SU-DHL-6 (cell line): Measurements from ENCODE around the gene ACADS.

Source experiments
- H2AFZ ChIP-seq: fragments of 200-600 bp; sonication (generic); 2 replicates; pipeline ENCODE4 v1.6.1; 2014; ENCODE audit warnings: low read depth, mild to moderate bottlenecking, moderate library complexity, mixed read lengths, antibody characterized with exemption, low read length; ENCODE audit not compliant: severe bottlenecking
- H3F3A ChIP-seq: fragments of 200-600 bp; shearing (Covaris generic); 2 replicates; pipeline ENCODE4 v1.6.0; 2016; ENCODE audit warnings: antibody characterized with exemption, mild to moderate bottlenecking; ENCODE audit not compliant: insufficient read depth
- H3K27ac ChIP-seq: fragments of 200-600 bp; sonication (generic); 2 replicates; pipeline ENCODE4 v1.5.1; 2016; ENCODE audit warnings: low read depth, mild to moderate bottlenecking, low read length, moderate library complexity, mixed read lengths
- H3K27me3 ChIP-seq: fragments of 200-600 bp; sonication (generic), shearing (Covaris generic); 2 replicates; pipeline ENCODE4 v1.6.0; 2014; ENCODE audit warnings: mild to moderate bottlenecking, low read length
- H3K36me3 ChIP-seq: fragments of 200-600 bp; sonication (generic); 2 replicates; pipeline ENCODE4 v1.6.1; 2014; ENCODE audit warnings: mild to moderate bottlenecking, low read length, mixed read lengths
- H3K4me2 ChIP-seq: fragments of 300-600, 200-600 bp; shearing (Covaris generic), sonication (generic); 2 replicates; pipeline ENCODE4 v1.6.0; 2014; ENCODE audit warnings: low read length, low read depth, mild to moderate bottlenecking; ENCODE audit not compliant: poor library complexity, severe bottlenecking
- H3K4me3 ChIP-seq: fragments of 200-600 bp; sonication (generic); 2 replicates; pipeline ENCODE4 v1.5.1; 2014; ENCODE audit warnings: antibody characterized with exemption, low read length, mild to moderate bottlenecking, mixed read lengths; ENCODE audit not compliant: insufficient read depth, poor library complexity, severe bottlenecking
- H3K79me2 ChIP-seq: fragments of 200-600 bp; sonication (generic); 2 replicates; pipeline ENCODE4 v1.6.1; 2014; ENCODE audit warnings: mild to moderate bottlenecking, low read length, moderate library complexity; ENCODE audit not compliant: insufficient read depth
- H3K9ac ChIP-seq: fragments of 200-600 bp; sonication (generic); 2 replicates; pipeline ENCODE4 v1.7.0; 2014; ENCODE audit warnings: mild to moderate bottlenecking, low read length
- H3K9me2 ChIP-seq: fragments of 200-600 bp; sonication (generic); replicated peaks from 2 replicates; pipeline ENCODE4 v1.6.1; 2014; ENCODE audit warnings: low read length; ENCODE audit not compliant: insufficient read depth
- H3K9me3 ChIP-seq: fragments of 200-600 bp; sonication (generic); 2 replicates; pipeline ENCODE4 v1.6.1; 2014; ENCODE audit warnings: low read length, mixed read lengths; ENCODE audit not compliant: insufficient read depth
- H4K20me1 ChIP-seq: fragments of 200-600 bp; sonication (generic); 2 replicates; pipeline ENCODE4 v1.6.1; 2014; ENCODE audit warnings: low read depth, mild to moderate bottlenecking, antibody characterized with exemption, low read length, moderate library complexity, mixed read lengths
- CTCF ChIP-seq: fragments of 200-600 bp; sonication (generic); IDR thresholded peaks from one replicate; pipeline ENCODE4 v1.5.1; 2017; ENCODE audit warnings: antibody characterized with exemption, mild to moderate bottlenecking, low read length, moderate library complexity; ENCODE audit not compliant: insufficient read depth, poor library complexity, severe bottlenecking
- EZH2phosphoT487 ChIP-seq: fragments of 200-600 bp; sonication (generic), shearing (Covaris generic); conservative IDR thresholded peaks from 2 replicates; pipeline ENCODE4 v1.6.1; 2018; ENCODE audit warnings: mild to moderate bottlenecking, antibody characterized with exemption, low read length, moderate library complexity, mixed read lengths

ACADS gene

GRCh38 chr12:120762086-120762485 lies 36.5 kb downstream of the ACADS start:
- Histone ChIP-seq H3K9me3 (no peaks in the 10 kb centered on the region), H3K27me3 (no peaks in the 10 kb centered on the region), H3K27ac (no peak overlapping the region), H3K9ac (no peak overlapping the region), H3K79me2 (no peaks in the 10 kb centered on the region), H3K36me3 (no peaks in the 10 kb centered on the region), H2AFZ (no peak overlapping the region), H4K20me1 (no peaks in the 10 kb centered on the region), H3F3A (no peaks in the 10 kb centered on the region), H3K4me2 (no peak overlapping the region), H3K9me2 (no peaks in the 10 kb centered on the region), H3K4me3 (no peak overlapping the region)
- TF ChIP-seq CTCF (no peak), EZH2phosphoT487 (no peak)

GRCh38 chr12:120763250-120763649 lies 37.6 kb downstream of the ACADS start:
- H3K9ac ChIP-seq = no peak overlapping the region
- 0 out of 2 replicates have a peak, but pooled peaks cover 3% of the 10 kb centered on the region for H3F3A ChIP-seq
- TF ChIP-seq EZH2phosphoT487 = no peak
- TF ChIP-seq CTCF = no peak
- H4K20me1 ChIP-seq = no peaks in the 10 kb centered on the region
- no peaks in the 10 kb centered on the region for H3K9me3 ChIP-seq
- no peaks in the 10 kb centered on the region for H3K36me3 ChIP-seq
- no peaks in the 10 kb centered on the region for H3K9me2 ChIP-seq
- H3K27ac ChIP-seq = no peak overlapping the region
- H3K4me3 ChIP-seq = no peak overlapping the region
- H3K4me2 ChIP-seq = no peak overlapping the region
- H2AFZ ChIP-seq = no peak overlapping the region
- H3K27me3 ChIP-seq = no peaks in the 10 kb centered on the region
- H3K79me2 ChIP-seq = no peaks in the 10 kb centered on the region

- Histone ChIP-seq H3K4me2 (no peak overlapping the region), H2AFZ (no peak overlapping the region), H3K79me2 (no peaks in the 10 kb centered on the region), H3F3A (0 out of 2 replicates have a peak, but pooled peaks cover 3% of the 10 kb centered on the region), H3K36me3 (no peaks in the 10 kb centered on the region), H4K20me1 (no peaks in the 10 kb centered on the region), H3K9me2 (no peaks in the 10 kb centered on the region), H3K27ac (no peak overlapping the region), H3K9ac (no peak overlapping the region), H3K9me3 (no peaks in the 10 kb centered on the region), H3K27me3 (no peaks in the 10 kb centered on the region), H3K4me3 (no peak overlapping the region)
- TF ChIP-seq EZH2phosphoT487 = no peak
Measured at GRCh38 chr12:120764816-120765215, 39.2 kb downstream of the ACADS start.

- H3K36me3 ChIP-seq = no peaks in the 10 kb centered on the region
- no peaks in the 10 kb centered on the region for H3K9me2 ChIP-seq
- H3K4me2 ChIP-seq = no peak overlapping the region
- no peak overlapping the region for H3K27ac ChIP-seq
- no peaks in the 10 kb centered on the region for H3K79me2 ChIP-seq
- H4K20me1 ChIP-seq = no peaks in the 10 kb centered on the region
- 0 out of 2 replicates have a peak, but pooled peaks cover 3% of the 10 kb centered on the region for H3F3A ChIP-seq
- H3K9me3 ChIP-seq = no peaks in the 10 kb centered on the region
- H3K27me3 ChIP-seq = no peaks in the 10 kb centered on the region
- TF ChIP-seq CTCF = no peak
- no peak for TF ChIP-seq EZH2phosphoT487
- no peak overlapping the region for H2AFZ ChIP-seq
- no peak overlapping the region for H3K9ac ChIP-seq
- no peak overlapping the region for H3K4me3 ChIP-seq
Measured at GRCh38 chr12:120766566-120766965, 40.9 kb downstream of the ACADS start.
